Tibial nerve (tissue), 4 donors: ENCODE results near the gene TIAM1. TPM values are rescaled to one million over a fixed set of nuclear protein-coding genes. Genes with fewer than 3 reads are reported as not detected.

ENCODE experiments used
- DNase-seq, 2 donors: peaks; one replicate each; pipeline ENCODE4 v3.0.0-alpha.2; 2019; ENCODE audit warnings: low spot score in 2 of 2
- H3K27ac ChIP-seq, 4 donors: fragments of 200-600 bp; sonication (generic) in 3 of 4; one replicate each; pipeline ENCODE4 v1.5.1; 2017 to 2019; ENCODE audit warnings: mild to moderate bottlenecking in 1 of 4
- H3K27me3 ChIP-seq, 2 donors: fragments of 200-600 bp; sonication (generic) in 1 of 2; one replicate each; pipeline versions ENCODE4 v1.5.1 to v1.6.0; 2017 to 2019
- H3K36me3 ChIP-seq, 3 donors: fragments of 200-600 bp; sonication (generic); one replicate each; pipeline ENCODE4 v1.5.1; 2018 to 2019
- H3K4me1 ChIP-seq, 4 donors: fragments of 200-600 bp; sonication (generic) in 3 of 4; one replicate each; pipeline ENCODE4 v1.5.1; 2017 to 2019
- H3K4me3 ChIP-seq, 4 donors: fragments of 200-600 bp; sonication (generic) in 3 of 4; one replicate each; pipeline ENCODE4 v1.5.1; 2017 to 2019; ENCODE audit warnings: mild to moderate bottlenecking in 1 of 4, moderate library complexity in 1 of 4
- H3K9me3 ChIP-seq, 4 donors: fragments of 200-600 bp; sonication (generic) in 3 of 4; one replicate each; pipeline ENCODE4 v1.5.1; 2017 to 2019
- EP300 ChIP-seq, 2 donors: sonication (generic); formaldehyde crosslinking; IDR thresholded peaks; one replicate each; pipeline ENCODE4 v1.6.1; 2017; ENCODE audit warnings: antibody characterized with exemption in 2 of 2, mild to moderate bottlenecking in 1 of 2
- POLR2A ChIP-seq, 2 donors: fragments of 450-650 bp; IDR thresholded peaks; one replicate each; pipeline ENCODE4 v1.6.1; 2017; ENCODE audit warnings: antibody characterized with exemption in 2 of 2, mild to moderate bottlenecking in 2 of 2, moderate library complexity in 2 of 2
- WGBS, 2 donors: methylation state at CpG; one replicate each; pipeline ENCODE4 v1.1.5; 2018; 5-methylcytosine and 5-hydroxymethylcytosine counted together
- total RNA-seq, 4 donors: library from RNA; depleted of rRNA; stranded (reverse); fragments of >200 nt; gene quantifications; one replicate each; pipeline ENCODE4 v1.1.0, GENCODE V29; 2016
- TF ChIP-seq, protein P1 (sequence below), 5 experiments: fragments of 200-600 bp in 3 of 5; fragments of 450-650 bp in 2 of 5; sonication (generic) in 3 of 5; IDR thresholded peaks; one replicate each; pipeline ENCODE4 v1.5.1; 2016 to 2019; ENCODE audit warnings: antibody characterized with exemption in 5 of 5, mild to moderate bottlenecking in 3 of 5, moderate library complexity in 2 of 5

The TIAM1 gene
- total RNA-seq, 4 donors from 2014 or later: 25.3 to 44.7 (median 31.6) TPM

DNA sequence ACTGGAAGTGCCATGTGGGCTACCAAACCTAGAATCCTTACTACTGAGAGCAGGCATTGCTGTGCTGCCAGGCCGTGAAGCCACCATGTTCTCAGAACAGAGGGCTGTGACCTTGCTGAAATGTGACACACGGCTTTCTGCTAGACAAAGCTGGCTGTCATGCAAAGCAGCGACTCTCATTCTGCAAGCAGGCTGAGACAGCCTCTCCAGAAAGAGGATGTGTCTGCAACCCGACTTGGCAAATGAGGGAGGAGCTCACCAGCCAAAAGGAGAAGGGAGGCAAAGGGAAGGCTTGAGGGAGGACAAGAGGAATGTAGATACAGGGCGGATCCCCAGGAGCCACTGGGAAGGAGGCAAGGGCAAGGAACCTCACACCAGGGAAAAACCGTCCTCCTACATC lies 220.1 kb downstream of the TIAM1 start:
- no peaks in the 10 kb centered on the region for H3K27me3 ChIP-seq
- DNase-seq: no peak
- H3K9me3 ChIP-seq: no peaks in the 10 kb centered on the region
- no peak overlapping the region for H3K4me3 ChIP-seq
- peaks cover 0 to 14% (median 0%) of the 10 kb centered on the region in 4 donors for H3K4me1 ChIP-seq
- no peak for TF ChIP-seq POLR2A (IDR thresholded peaks at IDR 0.05)
- peak in 1 of 2 donors; percentile 14 for TF ChIP-seq EP300 (IDR thresholded peaks at IDR 0.05)
- TF ChIP-seq, protein P1, sequence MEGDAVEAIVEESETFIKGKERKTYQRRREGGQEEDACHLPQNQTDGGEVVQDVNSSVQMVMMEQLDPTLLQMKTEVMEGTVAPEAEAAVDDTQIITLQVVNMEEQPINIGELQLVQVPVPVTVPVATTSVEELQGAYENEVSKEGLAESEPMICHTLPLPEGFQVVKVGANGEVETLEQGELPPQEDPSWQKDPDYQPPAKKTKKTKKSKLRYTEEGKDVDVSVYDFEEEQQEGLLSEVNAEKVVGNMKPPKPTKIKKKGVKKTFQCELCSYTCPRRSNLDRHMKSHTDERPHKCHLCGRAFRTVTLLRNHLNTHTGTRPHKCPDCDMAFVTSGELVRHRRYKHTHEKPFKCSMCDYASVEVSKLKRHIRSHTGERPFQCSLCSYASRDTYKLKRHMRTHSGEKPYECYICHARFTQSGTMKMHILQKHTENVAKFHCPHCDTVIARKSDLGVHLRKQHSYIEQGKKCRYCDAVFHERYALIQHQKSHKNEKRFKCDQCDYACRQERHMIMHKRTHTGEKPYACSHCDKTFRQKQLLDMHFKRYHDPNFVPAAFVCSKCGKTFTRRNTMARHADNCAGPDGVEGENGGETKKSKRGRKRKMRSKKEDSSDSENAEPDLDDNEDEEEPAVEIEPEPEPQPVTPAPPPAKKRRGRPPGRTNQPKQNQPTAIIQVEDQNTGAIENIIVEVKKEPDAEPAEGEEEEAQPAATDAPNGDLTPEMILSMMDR (IDR thresholded peaks at IDR 0.05): no peak
- WGBS, 2 donors: 44 to 53% methylated on average over 6 of the region's 6 CpGs
- H3K27ac ChIP-seq: no peak overlapping the region
- peaks cover 0 to 29% (median 0%) of the 10 kb centered on the region in 3 donors for H3K36me3 ChIP-seq

DNA sequence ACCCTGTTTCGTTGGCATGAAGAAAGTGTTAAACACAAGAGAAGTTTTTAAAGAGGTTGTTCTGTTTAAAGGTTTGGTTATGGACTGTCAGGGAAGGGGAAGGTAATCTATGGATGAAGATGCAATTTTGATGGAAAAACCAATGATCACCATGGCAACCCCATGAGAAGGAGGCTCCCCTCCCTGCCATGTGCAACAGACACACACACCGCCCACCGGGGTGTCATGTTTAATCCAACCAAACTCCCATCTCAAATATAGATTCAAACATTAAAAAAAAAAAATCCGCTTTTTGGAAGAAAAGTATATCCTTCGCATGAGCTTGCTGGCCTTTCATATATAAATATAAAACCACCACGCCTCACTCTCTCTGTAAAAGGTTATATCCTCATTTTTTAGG lies 224.9 kb downstream of the TIAM1 start:
- TF ChIP-seq, protein P1 (IDR thresholded peaks at IDR 0.05): no peak
- TF ChIP-seq EP300 (IDR thresholded peaks at IDR 0.05) (no peak), POLR2A (IDR thresholded peaks at IDR 0.05) (no peak)
- Histone ChIP-seq H3K36me3 (peaks cover 0 to 24% (median 0%) of the 10 kb centered on the region in 3 donors), H3K27ac (no peak overlapping the region), H3K4me3 (no peak overlapping the region), H3K27me3 (no peaks in the 10 kb centered on the region), H3K9me3 (no peaks in the 10 kb centered on the region), H3K4me1 (no peaks in the 10 kb centered on the region)
- no peak for DNase-seq
- 93 to 94% methylated on average over 6 of the region's 6 CpGs for WGBS, 2 donors

DNA sequence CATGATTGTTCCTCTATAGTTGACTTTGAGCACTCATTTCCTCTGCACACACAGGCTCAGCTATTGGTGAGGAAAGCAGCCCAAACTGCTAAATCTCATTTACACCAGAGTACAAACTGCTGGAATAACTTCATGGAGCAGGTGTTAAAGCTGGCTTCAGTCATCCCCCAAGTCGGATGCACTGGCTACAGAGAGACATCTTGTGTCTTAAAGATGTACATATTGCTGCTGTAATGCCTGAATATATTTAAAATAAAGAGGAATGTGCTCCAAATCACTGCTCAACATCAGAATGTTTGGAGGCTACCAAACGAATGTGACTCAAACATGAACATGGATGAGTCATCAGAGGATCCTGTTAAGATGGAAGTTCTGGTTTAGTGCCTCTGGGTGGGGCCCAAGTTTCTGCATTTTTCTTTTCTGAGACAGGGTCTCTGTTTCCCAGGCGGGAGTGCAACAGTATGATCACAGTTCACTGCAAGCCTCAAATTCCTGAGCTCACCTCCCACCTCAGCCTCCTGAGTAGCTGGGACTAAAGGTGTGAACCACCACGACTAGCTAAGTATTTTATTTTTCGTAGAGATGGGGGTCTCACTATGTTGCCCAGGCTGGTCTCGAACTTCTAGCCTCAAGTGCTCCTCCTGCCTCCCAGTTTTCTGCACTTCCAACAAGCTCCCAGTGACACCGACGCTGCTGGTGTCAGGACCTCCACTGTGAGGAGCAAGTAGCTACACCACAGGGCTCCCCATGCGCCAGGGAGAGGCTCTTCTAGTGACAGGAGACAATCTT lies 226.7 kb downstream of the TIAM1 start:
- Histone ChIP-seq H3K9me3 (no peaks in the 10 kb centered on the region), H3K36me3 (peaks cover 0 to 21% (median 0%) of the 10 kb centered on the region in 3 donors), H3K4me1 (no peaks in the 10 kb centered on the region), H3K4me3 (no peak overlapping the region), H3K27me3 (no peaks in the 10 kb centered on the region), H3K27ac (peak overlapping the region in 1 of 4 donors; percentile 4)
- TF ChIP-seq, protein P1 (IDR thresholded peaks at IDR 0.05): no peak
- no peak for TF ChIP-seq EP300 (IDR thresholded peaks at IDR 0.05)
- no peak for TF ChIP-seq POLR2A (IDR thresholded peaks at IDR 0.05)
- WGBS, 2 donors: 71 to 75% methylated on average over 9 of the region's 9 CpGs
- DNase-seq: no peak

DNA sequence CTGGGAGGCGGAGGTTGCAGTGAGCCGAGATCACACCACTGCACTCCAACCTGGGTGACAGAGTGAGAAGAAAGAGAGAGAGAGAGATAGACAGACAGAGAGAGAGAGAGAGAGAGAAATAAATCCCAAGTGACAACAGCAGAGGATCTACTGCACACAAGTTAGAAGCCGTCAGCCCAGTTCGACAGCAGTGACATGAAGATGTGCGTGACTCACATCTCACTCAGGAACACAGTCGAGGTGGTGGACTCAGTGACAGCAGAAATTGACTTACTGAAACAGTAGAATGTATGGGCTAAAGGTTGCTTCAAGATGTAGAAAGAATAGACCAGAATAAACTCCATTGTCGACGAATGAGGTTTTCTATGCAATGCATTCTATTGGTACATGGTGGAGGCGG lies 228.8 kb downstream of the TIAM1 start:
- peaks cover 0 to 4% (median 0%) of the 10 kb centered on the region in 3 donors for H3K36me3 ChIP-seq
- no peaks in the 10 kb centered on the region for H3K9me3 ChIP-seq
- H3K4me3 ChIP-seq: no peak overlapping the region
- no peak overlapping the region for H3K27ac ChIP-seq
- no peaks in the 10 kb centered on the region for H3K27me3 ChIP-seq
- WGBS, 2 donors: 83 to 91% methylated on average over 9 of the region's 9 CpGs
- peaks cover 0 to 6% (median 0%) of the 10 kb centered on the region in 4 donors for H3K4me1 ChIP-seq
- no peak for DNase-seq
- TF ChIP-seq, protein P1 (IDR thresholded peaks at IDR 0.05): no peak
- TF ChIP-seq POLR2A (IDR thresholded peaks at IDR 0.05) (no peak), EP300 (IDR thresholded peaks at IDR 0.05) (no peak)

DNA sequence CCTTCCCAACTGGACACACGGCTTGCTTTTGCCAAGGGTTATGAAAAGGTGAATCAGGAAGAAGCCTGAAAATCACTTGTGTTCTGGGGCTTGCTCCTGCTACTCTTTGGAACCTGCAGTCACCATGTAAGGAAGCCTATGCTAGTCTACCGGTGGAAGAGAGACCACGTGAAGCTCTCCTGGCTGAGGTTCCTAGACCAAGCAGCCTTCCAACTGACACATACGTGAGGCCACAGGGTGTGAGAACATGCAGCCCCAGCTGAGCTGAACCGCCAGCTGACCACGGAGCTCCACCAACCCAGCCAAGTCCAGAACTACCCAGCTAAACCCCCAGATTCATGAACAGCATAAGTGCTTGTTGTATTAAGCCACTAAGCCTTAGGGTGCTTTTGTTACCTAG lies 233.0 kb downstream of the TIAM1 start:
- H3K36me3 ChIP-seq: no peaks in the 10 kb centered on the region
- TF ChIP-seq, protein P1 (IDR thresholded peaks at IDR 0.05): no peak
- TF ChIP-seq EP300 (IDR thresholded peaks at IDR 0.05) (no peak), POLR2A (IDR thresholded peaks at IDR 0.05) (no peak)
- H3K27me3 ChIP-seq: no peaks in the 10 kb centered on the region
- H3K9me3 ChIP-seq: no peaks in the 10 kb centered on the region
- H3K4me3 ChIP-seq: no peak overlapping the region
- peaks cover 0 to 14% (median 0%) of the 10 kb centered on the region in 4 donors for H3K4me1 ChIP-seq
- no peak overlapping the region for H3K27ac ChIP-seq
- 61 to 70% methylated on average over 6 of the region's 6 CpGs for WGBS, 2 donors
- DNase-seq: no peak
